ENCODE results near the gene PACRG.

PACRG gene

DNA sequence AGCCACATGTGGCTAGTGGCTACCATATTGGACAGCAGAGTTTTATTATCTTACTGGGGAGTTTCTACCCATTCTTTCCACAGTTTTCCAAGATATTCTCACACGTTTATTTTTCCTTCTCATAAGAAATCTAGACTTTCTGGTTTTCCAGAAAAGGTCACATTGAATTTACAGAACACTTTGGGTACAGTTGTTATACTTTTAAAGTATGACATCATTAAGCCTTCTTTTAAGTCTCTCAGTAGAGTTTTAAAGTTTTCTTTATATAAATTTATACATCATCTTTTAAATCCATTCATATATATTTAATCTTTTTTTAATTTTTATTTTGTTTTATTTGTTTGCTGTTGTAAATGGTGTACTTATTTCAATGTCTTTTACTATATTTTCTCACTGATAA, 486.5 kb downstream of the PACRG start:
- no peak for FAIRE-seq

DNA sequence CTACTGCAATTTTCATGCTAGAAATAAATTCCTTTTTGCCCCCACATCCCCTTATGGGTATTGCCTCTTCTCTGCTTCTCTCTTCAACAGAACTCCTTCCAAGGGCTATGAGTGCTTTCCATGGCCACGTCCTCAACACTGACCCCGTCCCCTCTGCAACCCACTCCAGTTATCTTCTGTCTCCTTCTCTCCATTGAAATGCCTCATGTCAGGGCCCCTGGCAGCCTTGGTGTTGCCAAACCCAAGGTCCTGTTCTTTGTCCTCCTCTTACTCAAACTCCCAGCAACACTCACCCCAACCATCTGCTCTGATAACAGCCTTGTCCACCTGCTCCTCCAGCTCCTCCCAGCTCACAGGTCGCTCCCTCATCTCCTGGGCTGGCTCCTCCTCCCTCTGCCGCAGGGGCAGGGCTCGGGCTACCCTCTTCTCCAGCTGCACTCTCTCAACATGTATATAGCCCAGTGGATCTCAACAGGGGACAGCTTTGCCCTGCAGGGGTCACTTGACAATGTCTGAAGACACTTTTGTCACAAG, 490.7 kb downstream of the PACRG start:
- no peak for FAIRE-seq

DNA sequence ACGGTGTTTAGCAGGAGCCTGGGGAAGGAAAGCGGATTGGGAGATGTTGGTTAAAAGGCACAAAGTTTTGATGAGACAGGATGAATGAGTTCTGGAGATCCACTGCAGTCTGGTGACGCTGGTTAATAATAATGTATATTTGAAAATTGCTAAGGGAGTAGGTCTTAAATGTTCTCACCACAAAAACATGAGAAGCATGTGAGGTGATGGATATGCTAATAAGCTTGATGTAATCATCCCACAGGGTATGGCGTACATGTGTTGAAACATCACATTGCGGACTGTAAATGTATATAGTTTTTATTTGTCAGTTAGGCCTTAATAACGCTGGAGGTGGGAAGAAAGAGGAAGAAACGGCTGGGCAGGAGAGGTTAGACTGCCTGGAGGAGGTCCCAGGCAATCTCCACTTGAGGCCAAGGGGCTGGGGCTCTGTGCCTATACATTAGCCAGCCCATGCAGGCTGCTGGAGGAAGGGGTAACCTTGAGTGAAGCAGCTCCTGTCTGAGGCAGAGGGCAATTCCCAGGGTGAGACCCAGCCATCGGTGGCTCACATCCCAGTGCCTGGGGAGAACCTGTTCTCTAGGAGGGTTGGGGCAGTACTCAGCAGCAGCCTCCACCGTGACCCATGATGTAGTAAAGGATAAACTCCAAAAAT, 498.5 kb downstream of the PACRG start:
- no peak for FAIRE-seq

DNA sequence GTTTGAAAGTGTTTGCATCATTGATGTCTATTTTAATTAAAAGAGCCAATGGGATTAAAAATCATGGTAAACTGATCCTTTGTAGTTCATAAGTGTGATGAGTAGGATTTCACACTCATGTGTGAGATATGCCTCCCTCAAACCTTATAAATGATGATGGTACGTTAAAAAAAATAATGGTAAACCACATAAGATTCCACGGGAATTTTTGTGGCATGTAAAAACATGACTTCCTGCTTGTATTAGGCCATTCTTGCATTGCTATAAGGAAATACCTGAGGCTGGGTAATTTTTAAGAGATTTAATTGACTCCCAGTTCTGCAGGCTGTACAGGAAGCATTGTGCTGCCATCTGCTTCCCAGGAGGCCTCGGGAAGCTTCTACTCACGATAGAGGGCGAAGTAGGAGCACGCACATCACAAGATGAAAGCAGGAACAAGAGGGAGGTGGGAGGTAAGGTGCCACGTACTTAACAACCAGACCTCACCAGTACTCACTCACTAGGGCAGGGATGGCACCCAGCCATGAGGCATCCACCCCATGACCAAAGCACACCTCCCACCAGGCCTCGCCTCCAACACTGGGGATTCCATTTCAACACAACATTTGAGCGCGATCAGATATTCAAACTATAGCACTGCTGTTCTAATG, 499.2 kb downstream of the PACRG start:
- FAIRE-seq, result no peak

DNA sequence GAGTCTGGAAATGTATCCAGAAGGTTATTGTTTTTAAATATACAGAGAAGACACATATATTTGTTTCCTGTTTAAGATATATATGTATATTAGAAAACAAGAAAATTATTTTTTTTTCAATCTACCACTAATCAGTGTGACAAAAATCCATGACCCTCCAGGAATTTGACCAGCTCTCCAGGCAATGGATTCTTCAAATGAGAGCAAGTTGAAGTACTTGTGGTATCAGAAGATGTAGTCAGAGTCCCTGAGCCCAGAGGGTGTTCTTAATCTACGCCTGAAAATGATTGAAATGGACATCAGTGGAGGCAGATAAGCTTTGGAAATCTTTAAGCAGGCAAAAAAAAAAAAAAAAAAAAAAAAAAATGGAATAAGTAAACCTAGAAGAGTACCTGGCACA, 500.3 kb downstream of the PACRG start:
- FAIRE-seq, result no peak

DNA sequence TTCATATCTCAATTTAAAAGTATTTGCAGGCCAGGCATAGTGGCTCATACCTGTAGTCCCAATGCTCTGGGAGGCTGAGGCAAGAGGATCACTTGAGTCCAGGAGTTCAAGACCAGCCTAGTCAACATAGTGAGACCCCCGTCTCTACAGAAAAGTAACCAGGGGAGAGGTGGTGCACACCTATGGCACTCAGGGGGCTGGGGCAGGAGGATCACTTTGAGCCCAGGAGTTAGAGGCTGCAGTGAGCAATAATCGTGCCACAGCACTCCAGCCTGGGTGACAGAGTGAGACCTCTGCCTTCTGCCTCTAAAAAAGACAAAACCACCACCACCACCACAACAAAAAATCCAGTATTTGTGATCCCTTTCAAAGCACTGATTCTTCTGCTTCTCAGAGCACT, 501.3 kb downstream of the PACRG start:
- FAIRE-seq, result no peak

DNA sequence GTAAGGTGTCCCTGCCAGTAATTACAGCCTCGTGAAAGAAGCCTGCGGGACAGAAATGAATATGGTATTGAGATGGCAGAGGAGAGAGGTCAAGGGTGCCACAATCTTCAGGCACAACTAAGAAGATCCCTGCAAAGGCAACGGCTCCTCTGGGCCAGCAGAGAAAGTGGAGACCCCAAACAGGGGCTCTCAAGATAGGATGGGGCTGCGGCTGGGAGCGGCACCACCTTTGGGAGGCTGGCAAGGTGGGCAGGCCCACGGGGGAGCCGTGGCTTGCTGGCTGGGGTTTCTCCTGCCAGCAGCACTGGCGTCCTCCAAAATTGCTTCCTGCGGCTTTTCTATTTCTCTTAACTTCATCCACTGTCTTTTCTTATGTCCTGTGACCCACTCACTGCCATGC, 503.1 kb downstream of the PACRG start:
- FAIRE-seq, result no peak

DNA sequence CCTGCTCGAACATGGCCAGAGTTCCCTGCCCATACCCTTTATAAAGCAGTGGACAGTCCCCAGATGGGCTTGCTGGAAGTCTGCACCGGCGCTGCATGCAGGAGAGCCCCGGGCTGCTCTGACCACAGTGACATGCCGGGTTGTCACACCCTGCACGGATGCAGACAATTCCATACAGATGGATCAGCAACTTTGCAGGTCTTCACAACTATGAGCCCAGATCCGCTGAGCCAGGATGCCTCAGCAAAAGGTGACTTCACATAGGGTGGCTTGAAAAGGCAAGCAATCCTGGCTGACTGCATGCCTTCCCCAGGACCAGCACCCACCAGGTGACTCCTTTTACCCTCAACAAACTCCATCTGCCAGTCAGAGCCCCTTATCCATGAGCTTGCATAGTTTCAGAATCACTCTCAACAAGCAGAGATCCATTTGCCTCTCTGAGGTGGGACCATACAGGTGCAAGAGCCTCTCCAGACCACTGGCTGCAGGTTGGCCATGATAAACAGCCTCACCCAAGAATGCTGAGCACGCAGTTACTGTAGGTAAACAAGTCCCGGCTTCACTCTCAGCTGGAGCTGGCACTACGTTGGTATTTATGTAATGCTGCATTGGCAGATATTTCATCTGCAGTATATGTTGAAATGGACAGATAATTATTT, 503.7 kb downstream of the PACRG start:
- no peak for FAIRE-seq

DNA sequence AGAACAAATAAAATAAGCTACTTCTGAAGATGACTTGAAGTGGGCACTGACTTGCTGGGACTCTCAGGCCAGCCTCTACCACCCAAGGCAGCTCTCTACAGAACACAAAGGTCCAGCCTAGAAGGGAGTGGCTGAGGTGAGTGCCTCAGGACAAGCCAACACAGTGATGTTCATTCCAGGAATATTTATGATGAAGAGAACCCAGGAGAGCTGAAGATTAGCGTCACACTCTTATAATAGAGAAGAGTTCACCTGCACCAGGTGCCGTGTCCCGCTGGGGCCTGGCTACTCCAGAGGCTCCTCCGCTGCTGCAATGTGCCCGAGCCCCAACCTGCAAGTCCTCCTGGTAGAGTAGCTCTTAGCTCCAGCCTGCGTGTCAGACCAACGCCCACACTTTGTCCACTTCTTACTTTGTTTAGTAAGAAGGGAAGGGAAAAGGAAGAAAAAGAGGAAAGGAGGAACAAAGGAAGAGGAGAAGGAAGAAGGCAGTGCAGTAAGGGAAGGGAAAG, 504.3 kb downstream of the PACRG start:
- FAIRE-seq, result no peak

DNA sequence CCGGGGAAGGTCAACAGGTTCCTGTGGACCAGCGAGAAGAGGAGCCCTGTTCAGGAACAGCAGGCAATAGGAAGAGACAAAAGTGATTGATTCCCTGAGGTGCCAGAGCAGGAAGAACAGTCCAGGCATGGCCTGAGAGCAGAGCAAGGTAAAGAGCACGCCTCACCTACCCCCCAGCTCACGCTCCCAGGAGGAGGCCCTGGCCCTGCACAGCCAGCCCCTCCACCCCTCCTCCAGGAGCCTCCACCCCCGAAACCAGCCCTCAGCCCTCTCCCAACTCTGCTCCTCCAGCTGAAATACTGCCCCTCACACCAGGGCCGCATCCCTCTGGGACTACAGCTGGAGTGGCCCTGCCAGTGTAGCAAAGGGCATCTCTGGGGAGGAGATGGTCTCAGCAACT, 504.9 kb downstream of the PACRG start:
- no peak for FAIRE-seq

DNA sequence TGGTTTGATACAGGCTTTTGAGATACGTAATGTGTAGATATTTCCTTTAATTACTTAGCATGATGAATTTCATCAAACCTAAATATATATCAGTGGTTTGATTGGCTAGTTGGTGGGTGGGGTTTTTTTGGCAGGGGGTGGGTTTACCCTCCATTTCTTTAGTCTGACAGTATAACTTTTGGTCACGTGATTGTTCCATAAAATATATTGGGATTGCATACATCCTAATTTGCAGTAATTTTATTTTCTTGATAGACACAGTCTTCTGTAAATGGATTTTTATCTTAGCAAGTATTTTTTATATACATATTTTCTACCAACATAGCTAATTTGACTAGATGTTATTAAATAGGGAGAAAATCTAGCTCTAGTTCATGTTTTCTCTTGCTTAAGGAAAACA, 509.3 kb downstream of the PACRG start:
- no peak for FAIRE-seq

DNA sequence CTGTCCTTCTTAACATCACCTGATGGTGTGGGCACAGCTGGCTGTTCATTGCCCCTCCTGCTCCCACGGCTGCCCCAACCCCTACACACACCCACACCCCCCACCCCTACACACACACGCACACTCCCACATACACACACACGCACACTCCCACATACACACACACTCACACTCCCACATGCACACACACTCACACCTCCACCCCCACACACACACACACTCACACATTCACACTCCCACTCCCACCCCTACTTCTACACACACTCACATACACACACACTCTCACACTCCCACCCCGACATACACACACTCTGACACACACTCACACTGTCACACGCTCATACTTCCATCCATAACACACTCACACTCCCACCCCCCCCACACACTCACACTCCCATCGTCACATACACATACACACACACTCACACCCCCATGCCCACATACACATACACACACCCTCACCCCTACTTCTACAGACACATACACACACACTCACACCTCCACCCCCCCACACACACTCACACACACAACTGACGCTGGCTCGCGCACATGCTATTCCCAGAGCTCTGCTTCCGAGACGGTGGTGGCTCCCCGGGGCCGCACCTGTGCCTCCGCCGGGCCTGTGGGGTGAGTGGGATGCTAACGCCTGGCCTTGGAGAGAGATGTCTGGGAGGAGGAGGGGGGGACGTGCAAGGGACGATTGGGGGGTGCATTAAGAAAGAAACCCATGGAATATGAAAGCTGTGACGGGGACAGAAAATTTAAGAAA, 512.0 kb downstream of the PACRG start:
- no peak for FAIRE-seq

DNA sequence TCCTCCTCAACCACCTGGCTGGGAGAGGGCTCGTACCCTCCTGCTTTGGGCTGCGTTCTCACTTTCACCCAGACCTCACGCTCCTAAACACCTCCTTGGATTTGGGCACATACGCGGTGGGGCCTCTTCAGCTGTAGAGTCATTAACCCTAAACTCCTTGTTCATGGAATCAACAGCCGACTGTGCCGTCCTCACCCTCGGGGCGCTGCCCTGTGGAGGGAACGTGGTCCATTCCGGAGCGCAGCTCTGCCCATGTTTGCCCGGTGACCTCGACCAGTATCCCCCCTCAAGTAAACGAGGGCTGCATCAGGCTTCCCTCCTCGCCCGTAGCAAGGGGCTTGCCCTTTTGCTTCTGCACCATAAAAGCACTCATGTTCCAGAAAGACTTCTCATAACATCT, 512.8 kb downstream of the PACRG start:
- FAIRE-seq, result no peak

DNA sequence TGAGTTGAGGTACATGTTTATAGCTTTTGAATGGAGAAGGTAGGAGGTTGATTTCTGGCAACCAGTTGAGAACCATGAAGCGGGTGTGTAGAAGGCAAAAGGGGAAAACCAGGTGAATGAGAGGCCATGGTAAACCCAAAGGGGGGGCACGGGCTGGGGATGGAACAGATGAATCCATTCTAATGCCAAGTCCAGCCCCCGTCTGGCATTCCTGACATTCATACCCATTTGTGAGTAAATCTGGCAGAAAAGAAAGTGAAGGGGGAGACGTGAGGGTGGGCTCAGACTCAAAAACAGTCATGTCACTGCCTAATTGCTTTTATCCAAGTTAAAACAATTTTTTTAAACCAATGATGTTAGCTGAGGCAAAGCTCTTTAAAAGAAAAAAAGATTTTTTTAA, 513.9 kb downstream of the PACRG start:
- no peak for FAIRE-seq

DNA sequence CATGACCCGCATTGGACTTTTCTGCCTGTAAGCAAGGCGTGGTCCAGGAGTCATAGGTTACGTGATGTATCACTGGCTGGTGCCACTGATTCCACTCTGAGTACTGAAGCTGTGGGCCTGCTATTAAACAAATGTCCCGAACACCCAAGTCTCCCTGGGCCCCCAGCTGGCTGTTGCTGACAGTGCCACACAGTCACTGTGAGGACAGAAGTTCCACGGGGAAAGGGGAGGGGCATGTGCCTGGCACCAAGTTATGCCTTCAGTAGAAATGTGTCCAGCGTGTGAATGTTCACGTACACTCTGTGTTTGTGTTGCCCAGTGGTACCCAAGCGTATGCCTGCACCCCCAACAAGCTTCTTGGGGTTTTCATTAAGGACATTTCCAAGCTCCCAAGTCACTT, 515.3 kb downstream of the PACRG start:
- no peak for FAIRE-seq

DNA sequence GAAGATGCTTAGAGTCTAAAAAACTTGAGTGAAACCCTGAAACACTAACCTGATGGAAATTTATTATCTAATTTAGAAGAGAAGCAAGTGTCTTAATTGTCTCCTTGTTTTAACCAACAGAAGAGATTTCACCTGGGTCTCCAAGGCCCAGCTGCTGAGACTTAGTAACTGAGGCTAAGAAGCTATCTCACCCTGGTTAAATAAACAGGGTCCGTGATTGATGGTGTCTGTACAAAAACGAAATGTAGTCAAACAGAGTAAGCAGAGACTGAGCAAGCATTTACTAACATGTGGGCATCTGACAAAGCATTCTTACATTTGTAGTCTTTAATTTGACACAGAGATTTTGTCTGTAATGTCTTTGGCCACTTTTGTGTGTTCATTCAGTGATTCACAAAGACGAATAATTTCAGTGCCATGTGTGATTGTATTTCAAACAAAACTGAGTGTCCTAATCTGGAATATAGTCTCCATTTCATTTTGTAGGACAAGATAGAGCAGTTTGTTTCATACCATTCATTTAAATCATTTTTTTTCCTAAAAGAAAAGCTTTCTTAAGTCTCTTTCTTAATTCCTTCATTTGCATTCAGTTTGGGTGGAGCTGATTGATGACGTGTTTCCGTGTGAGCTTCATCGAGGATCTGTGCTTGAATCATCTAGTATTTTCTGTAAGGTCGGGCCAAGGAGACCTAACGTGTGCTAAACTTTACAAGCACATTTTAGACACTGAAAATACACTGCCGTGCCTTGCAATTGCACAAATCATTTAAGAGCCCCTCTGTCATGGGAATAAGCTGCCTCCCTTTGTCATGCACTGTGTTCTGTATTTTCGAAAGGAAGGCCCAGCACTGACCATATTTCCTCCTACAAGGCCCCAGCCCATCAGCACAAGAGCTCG, 516.2 kb downstream of the PACRG start:
- FAIRE-seq, result no peak

DNA sequence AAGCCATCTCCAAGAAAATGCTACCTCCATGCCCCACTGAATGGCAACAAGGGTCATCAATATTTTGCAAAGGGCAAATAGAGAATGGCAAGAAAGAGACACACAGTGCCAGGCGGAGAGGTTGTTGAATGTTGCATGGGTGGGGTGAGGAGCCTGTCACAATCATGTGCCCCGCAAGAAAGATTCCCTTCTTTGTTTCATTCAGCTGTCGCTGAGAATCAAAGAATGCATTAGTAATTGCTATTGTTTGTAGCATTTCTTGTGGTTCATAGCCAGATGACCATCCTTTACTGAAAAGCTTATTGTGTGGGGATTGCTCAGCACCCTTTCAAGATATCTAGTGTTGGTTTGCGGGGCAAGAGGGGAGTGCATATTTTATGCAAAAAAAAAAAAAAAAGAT, 520.3 kb downstream of the PACRG start:
- FAIRE-seq, result no peak

DNA sequence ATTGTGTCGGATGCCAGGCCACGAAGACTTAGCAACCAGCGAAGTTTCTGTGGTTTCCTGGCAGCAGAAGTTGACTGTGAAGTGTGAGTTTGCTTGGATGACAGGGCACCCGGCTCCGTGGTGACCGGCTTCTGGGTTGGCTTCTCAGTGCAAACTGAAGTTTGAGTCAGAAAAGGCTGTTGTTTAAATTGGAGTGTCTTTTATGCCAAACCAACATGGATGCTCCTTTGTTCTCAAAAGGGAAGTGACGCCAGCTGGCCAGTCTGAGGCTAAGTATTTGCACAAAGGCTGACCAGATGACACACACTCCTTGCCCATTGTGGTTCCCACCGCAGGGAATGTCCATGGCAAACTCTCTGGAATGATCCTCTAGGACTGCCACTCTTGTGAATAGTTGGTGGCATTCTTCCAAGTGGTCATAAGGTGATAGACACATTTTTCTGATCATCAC, 521.9 kb downstream of the PACRG start:
- no peak for FAIRE-seq

DNA sequence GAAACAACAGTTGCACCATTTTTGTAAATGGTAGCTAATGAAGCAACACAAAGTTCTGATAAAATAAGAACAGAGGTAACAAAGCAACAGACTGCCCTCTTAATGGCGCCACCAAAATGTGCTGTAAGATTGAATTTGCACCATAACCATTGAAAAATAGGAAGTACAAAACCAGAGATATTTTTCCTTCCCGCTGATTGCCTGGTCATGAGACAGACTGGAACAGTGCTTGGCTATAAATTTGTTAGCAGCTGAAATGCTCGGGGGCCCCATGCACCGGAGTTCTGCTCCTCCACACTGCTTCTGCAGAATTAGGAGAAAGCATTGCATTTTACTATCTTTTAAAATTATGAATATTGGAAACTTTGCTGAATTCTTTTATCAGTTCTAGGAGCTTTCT, 522.3 kb downstream of the PACRG start:
- FAIRE-seq, result no peak

DNA sequence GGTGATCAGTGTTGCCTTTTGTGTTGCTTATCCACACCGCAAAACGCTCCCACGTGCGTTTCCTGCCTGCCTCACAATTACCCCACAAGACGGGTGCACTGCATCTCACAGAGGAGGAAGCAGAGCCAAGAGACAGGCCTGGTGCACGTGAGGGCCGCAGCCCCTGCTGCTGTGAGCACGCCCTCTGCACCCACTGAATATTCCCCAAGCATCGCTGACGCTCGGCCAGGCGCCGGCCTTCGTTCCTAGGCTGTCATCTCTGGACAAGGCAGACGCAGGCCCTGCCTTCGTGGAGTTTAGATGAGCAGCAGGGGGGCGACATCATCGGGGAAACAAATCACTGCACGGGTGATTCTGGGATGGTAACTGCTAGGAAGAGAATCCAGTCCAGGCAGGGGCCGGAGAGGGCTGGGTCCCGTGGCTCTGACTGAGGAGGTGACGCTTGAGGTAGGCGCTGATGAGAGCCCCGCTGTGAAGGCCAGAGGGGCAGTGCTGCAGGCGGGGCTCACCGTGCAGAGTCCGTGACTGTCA, 524.4 kb downstream of the PACRG start:
- no peak for FAIRE-seq

DNA sequence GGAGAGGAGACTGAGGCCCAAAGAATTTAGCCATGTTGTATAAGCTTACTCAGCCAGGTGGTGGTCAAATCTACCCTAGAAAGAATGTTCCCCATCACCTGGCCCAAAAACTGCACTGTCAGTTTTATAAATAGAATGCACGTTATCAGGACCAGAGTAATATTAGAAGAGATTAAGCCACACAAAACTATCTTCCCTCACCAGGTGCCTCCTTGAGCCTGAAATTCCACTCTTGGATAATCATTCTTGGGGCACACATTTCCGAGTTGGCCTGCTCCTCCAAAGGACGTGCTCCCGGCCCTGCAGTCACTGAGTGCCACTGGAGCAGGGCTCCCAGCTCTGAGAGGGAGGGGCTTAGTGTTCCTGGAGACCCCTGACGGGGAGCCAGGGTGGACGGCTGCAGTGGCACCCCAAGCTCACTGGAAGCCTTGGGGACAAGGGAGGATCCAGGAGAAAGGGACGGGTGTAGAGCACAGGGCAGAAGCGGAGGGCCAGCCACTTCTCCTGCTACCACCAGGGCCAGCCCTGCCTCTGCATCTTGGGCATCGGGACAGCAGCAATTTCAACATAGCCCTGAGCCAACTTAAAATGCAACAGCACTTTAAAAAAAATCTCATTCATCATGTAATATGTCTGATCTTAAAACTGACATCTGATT, 525.9 kb downstream of the PACRG start:
- FAIRE-seq, result no peak
